RPMI8226 (cell line): ENCODE measurements around the gene METTL21C.

Experiments
- DNase-seq: peaks from one replicate; pipeline ENCODE4 v3.0.0-alpha.2; 2015

METTL21C gene

GRCh38 chr13:102697264-102697663 is 2.4 kb upstream of the METTL21C start:
- no peak for DNase-seq

GRCh38 chr13:102696465-102696864 is 1.6 kb upstream of the METTL21C start:
- no peak for DNase-seq

GRCh38 chr13:102693776-102694175 is 1.1 kb downstream of the METTL21C start:
- no peak for DNase-seq

- DNase-seq, result no peak
Observed at GRCh38 chr13:102693250-102693649, 1.6 kb downstream of the METTL21C start.

GRCh38 chr13:102692491-102692826 is 2.4 kb downstream of the METTL21C start:
- no peak for DNase-seq

GRCh38 chr13:102690883-102691282 is 4.0 kb downstream of the METTL21C start:
- DNase-seq, result no peak

GRCh38 chr13:102688306-102688973 is 6.4 kb downstream of the METTL21C start:
- no peak for DNase-seq

GRCh38 chr13:102687520-102687919 is 7.3 kb downstream of the METTL21C start:
- no peak for DNase-seq

- DNase-seq, result no peak
Observed at GRCh38 chr13:102686024-102686423, 8.8 kb downstream of the METTL21C start.

- DNase-seq, result no peak
Observed at GRCh38 chr13:102683637-102684036, 11.2 kb downstream of the METTL21C start.

- DNase-seq, result no peak
Observed at GRCh38 chr13:102682727-102683126, 12.1 kb downstream of the METTL21C start.

GRCh38 chr13:102682211-102682610 is 12.6 kb downstream of the METTL21C start:
- no peak for DNase-seq

GRCh38 chr13:102680842-102681740 is 13.8 kb downstream of the METTL21C start:
- DNase-seq, result no peak

- no peak for DNase-seq
Observed at GRCh38 chr13:102680133-102680717, 14.6 kb downstream of the METTL21C start.

GRCh38 chr13:102679449-102680132 is 15.3 kb downstream of the METTL21C start:
- no peak for DNase-seq

- no peak for DNase-seq
Observed at GRCh38 chr13:102678339-102679107, 16.3 kb downstream of the METTL21C start.

GRCh38 chr13:102677122-102677521 is 17.7 kb downstream of the METTL21C start:
- no peak for DNase-seq

- no peak for DNase-seq
Observed at GRCh38 chr13:102675115-102675514, 19.7 kb downstream of the METTL21C start.

- DNase-seq, result no peak
Observed at GRCh38 chr13:102670130-102670529, 24.7 kb downstream of the METTL21C start.

- no peak for DNase-seq
Observed at GRCh38 chr13:102667911-102668310, 26.9 kb downstream of the METTL21C start.

- DNase-seq, result no peak
Observed at GRCh38 chr13:102667023-102667422, 27.8 kb downstream of the METTL21C start.

- no peak for DNase-seq
Observed at GRCh38 chr13:102659168-102659713, 35.6 kb downstream of the METTL21C start.
